ENCODE results near the gene PAM.

The PAM gene

GRCh38 chr5:102921341-102922044, 166.4 kb downstream of the PAM start:
- in situ Hi-C loops (cut with MboI; ENCODE audit: low sequenced_read_pairs, unreplicated experiment): no loop called here
- TF ChIP-seq CTCF (IDR thresholded peaks at IDR 0.05; ENCODE audit: borderline replicate concordance, control extremely low read depth, extremely low read depth, insufficient read depth, missing control alignments): no peak
- no peak for DNase-seq (ENCODE audit: low spot score)

GRCh38 chr5:102922111-102922720, 167.1 kb downstream of the PAM start:
- TF ChIP-seq CTCF (IDR thresholded peaks at IDR 0.05; ENCODE audit: borderline replicate concordance, control extremely low read depth, extremely low read depth, insufficient read depth, missing control alignments): no peak
- in situ Hi-C loops (cut with MboI; ENCODE audit: low sequenced_read_pairs, unreplicated experiment): no loop called here
- DNase-seq (ENCODE audit: low spot score): no peak

- in situ Hi-C loops (cut with MboI; ENCODE audit: low sequenced_read_pairs, unreplicated experiment): no loop called here
These were observed 167.8 kb downstream of the PAM start for GRCh38 chr5:102922799-102923477.

GRCh38 chr5:102924963-102925362, 169.9 kb downstream of the PAM start:
- no peak for TF ChIP-seq CTCF (IDR thresholded peaks at IDR 0.05; ENCODE audit: borderline replicate concordance, control extremely low read depth, extremely low read depth, insufficient read depth, missing control alignments)
- in situ Hi-C loops (cut with MboI; ENCODE audit: low sequenced_read_pairs, unreplicated experiment): no loop called here
- DNase-seq (ENCODE audit: low spot score): no peak

More at GRCh38 chr5:102922799-102923477, 167.8 kb downstream of the PAM start:
- no peak for TF ChIP-seq CTCF (IDR thresholded peaks at IDR 0.05; ENCODE audit: borderline replicate concordance, control extremely low read depth, extremely low read depth, insufficient read depth, missing control alignments)
- DNase-seq (ENCODE audit: low spot score): peak; percentile 16

GRCh38 chr5:102927007-102927406, 171.9 kb downstream of the PAM start:
- TF ChIP-seq CTCF (IDR thresholded peaks at IDR 0.05; ENCODE audit: borderline replicate concordance, control extremely low read depth, extremely low read depth, insufficient read depth, missing control alignments): no peak
- in situ Hi-C loops (cut with MboI; ENCODE audit: low sequenced_read_pairs, unreplicated experiment): no loop called here
- DNase-seq (ENCODE audit: low spot score): no peak

DNA sequence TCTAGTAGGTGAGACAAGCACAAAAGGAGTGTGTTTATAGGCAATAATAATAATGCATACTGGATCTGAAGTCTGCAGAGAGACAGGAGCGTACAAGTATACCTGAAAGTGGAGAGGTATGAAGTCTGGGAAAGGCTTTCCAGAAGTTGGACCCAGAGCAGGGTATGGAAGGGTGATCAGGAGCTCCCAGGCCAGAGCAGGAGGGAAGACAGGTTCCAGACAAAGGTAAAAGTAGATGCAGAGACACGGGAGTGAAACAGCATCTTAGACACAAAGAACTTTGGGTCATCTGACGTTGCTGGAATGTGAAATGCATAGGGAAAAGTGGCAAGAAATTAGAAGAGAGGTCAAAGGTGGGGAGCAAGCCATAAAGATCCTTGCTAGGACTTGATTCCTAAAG, 175.1 kb downstream of the PAM start:
- in situ Hi-C loops (cut with MboI; ENCODE audit: low sequenced_read_pairs, unreplicated experiment): no loop called here
- DNase-seq (ENCODE audit: low spot score): no peak
- TF ChIP-seq CTCF (IDR thresholded peaks at IDR 0.05; ENCODE audit: borderline replicate concordance, control extremely low read depth, extremely low read depth, insufficient read depth, missing control alignments): no peak

Measured in GM13976 (cell line).